OCI-LY3 (cell line): Measurements from ENCODE around the gene EPN2.

Source experiments
- H2AFZ ChIP-seq: fragments of 200-600, 300-600 bp; shearing (Covaris generic); 2 replicates; pipeline ENCODE4 v1.6.0; 2014; ENCODE audit warnings: antibody characterized with exemption, low read depth, low read length
- H3K27ac ChIP-seq: fragments of 200-600, 300-600 bp; sonication (generic); 2 replicates; pipeline ENCODE4 v1.5.1; 2014; ENCODE audit warnings: mild to moderate bottlenecking, low read length, moderate library complexity, mixed read lengths
- H3K27me3 ChIP-seq: fragments of 200-600, 300-600 bp; sonication (generic); 2 replicates; pipeline ENCODE4 v1.6.1; 2014; ENCODE audit warnings: low read depth, low read length, mixed read lengths
- H3K36me3 ChIP-seq: fragments of 200-600, 300-600 bp; sonication (generic); replicated peaks from 2 replicates; pipeline ENCODE3; 2014; ENCODE audit warnings: low read depth, low read length, mixed read lengths
- H3K4me1 ChIP-seq: fragments of 300-600, 200-600 bp; sonication (generic); 2 replicates; pipeline ENCODE4 v1.6.1; 2014; ENCODE audit warnings: low read length, mixed read lengths
- H3K4me2 ChIP-seq: fragments of 200-600, 300-600 bp; sonication (generic); 2 replicates; pipeline ENCODE4 v1.6.1; 2014; ENCODE audit warnings: low read length, mixed read lengths
- H3K4me3 ChIP-seq: fragments of 300-600, 200-600 bp; sonication (generic); 2 replicates; pipeline ENCODE4 v1.5.1; 2014; ENCODE audit warnings: antibody characterized with exemption, mild to moderate bottlenecking, low read length, moderate library complexity
- H3K79me2 ChIP-seq: fragments of 300-600, 200-600 bp; shearing (Covaris generic); 2 replicates; pipeline ENCODE4 v1.6.1; 2014; ENCODE audit warnings: mild to moderate bottlenecking, low read length, mixed read lengths
- H3K9ac ChIP-seq: fragments of 300-600, 200-600 bp; shearing (Covaris generic); 2 replicates; pipeline ENCODE4 v1.6.0; 2014; ENCODE audit warnings: mild to moderate bottlenecking, low read length, moderate library complexity
- H3K9me3 ChIP-seq: fragments of 200-600, 300-600 bp; shearing (Covaris generic); 2 replicates; pipeline ENCODE4 v1.6.1; 2014; ENCODE audit warnings: low read length, mixed read lengths; ENCODE audit not compliant: insufficient read depth
- H4K20me1 ChIP-seq: fragments of 200-600, 300-600 bp; sonication (generic); 2 replicates; pipeline ENCODE4 v1.6.1; 2016; ENCODE audit warnings: low read length, mixed read lengths; ENCODE audit not compliant: insufficient read depth
- EZH2phosphoT487 ChIP-seq: fragments of 200-600 bp; shearing (Covaris generic); IDR thresholded peaks from 2 replicates; pipeline ENCODE4 v1.6.1; 2018; ENCODE audit warnings: antibody characterized with exemption, mixed run types, low read depth
- TF ChIP-seq, protein P1 (sequence below): fragments of 200-600, 300-600 bp; sonication (generic); IDR thresholded peaks from 2 replicates; pipeline ENCODE4 v1.5.1; 2014; ENCODE audit warnings: antibody characterized with exemption, low read length, low read depth

Gene EPN2

DNA sequence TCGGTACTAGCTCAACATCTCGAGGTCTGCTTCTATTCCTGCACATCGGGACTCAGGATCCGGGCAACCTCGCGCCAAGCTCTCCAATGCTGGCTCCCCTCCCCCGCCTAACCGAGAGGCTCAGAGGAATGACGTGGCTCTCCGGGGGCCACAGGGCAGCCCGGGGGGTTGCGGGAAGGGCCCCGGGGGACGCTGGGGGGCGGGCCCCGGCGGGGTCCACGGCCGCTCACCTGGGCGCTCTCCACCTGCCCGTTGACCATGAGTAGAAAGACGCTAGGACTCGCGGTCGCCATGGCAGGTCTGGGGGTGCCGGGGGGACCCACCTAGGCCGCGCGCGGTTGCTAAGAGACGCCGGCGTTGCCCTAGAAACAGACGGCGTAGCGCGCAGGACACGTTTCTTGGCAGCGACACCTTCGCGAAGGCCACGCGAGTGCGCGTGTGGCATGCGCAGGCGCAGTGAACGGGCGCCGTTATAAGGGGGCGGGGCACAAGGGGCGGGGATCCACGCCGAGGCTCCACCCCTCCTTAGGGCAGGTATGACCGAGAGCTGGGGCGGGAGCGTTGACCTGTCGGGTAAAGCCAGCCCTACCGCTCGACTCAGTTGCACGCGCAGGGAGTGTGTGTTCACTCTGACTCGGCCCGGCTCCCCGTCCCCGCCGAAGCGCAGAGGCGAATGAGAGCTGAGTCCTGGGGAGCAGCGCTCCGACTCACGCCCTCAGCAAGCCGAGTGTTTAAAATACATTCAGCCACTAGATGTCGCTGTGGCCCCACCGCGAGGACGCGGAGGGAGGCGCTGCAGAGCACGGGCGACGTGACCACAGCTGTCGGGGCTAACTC lies 125.3 kb downstream of the EPN2 start, which contains the start of gene B9D1:
Gene B9D1 (minus strand): TSS at position 447 of the 837 bp plus-strand sequence. CDS start 154 bp downstream, at position 293.
- Histone ChIP-seq H2AFZ (peak within 1 kb of the TSS; percentile 30; the same call in 1 of the 2 replicates), H3K4me2 (peak within 1 kb of the TSS; percentile 65), H3K79me2 (no peaks in the 10 kb centered on the region), H3K4me3 (peak within 1 kb of the TSS; percentile 87), H3K27me3 (no peaks in the 10 kb centered on the region), H3K9me3 (no peaks in the 10 kb centered on the region), H3K4me1 (no peaks in the 10 kb centered on the region), H4K20me1 (no peaks in the 10 kb centered on the region), H3K9ac (peak within 1 kb of the TSS; percentile 68), H3K27ac (no peak within 1 kb of the TSS), H3K36me3 (no peaks in the 10 kb centered on the region)
- TF ChIP-seq, protein P1, sequence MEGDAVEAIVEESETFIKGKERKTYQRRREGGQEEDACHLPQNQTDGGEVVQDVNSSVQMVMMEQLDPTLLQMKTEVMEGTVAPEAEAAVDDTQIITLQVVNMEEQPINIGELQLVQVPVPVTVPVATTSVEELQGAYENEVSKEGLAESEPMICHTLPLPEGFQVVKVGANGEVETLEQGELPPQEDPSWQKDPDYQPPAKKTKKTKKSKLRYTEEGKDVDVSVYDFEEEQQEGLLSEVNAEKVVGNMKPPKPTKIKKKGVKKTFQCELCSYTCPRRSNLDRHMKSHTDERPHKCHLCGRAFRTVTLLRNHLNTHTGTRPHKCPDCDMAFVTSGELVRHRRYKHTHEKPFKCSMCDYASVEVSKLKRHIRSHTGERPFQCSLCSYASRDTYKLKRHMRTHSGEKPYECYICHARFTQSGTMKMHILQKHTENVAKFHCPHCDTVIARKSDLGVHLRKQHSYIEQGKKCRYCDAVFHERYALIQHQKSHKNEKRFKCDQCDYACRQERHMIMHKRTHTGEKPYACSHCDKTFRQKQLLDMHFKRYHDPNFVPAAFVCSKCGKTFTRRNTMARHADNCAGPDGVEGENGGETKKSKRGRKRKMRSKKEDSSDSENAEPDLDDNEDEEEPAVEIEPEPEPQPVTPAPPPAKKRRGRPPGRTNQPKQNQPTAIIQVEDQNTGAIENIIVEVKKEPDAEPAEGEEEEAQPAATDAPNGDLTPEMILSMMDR: peak; percentile 63
- TF ChIP-seq EZH2phosphoT487: no peak

DNA sequence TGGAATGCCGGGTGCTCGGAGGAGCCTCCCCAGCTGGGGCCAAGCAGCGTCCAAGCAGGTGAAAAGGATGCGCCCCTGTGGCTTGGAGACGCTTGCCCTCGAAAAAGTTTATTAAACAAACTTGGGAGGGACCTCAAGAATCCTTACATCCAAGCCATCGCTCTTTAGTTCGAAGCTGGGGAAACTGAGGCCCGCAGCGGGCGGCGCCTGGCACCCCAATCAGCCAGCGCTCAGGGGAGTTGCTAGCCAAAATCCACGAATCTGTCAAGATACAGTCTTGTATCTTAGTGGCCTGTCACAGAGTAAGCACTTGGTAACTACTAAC lies 125.9 kb downstream of the EPN2 start:
- H4K20me1 ChIP-seq: no peaks in the 10 kb centered on the region
- peak overlapping the region; percentile 60 for H3K4me2 ChIP-seq
- no peak overlapping the region for H3K27ac ChIP-seq
- H2AFZ ChIP-seq: no peak overlapping the region
- H3K79me2 ChIP-seq: no peaks in the 10 kb centered on the region
- H3K27me3 ChIP-seq: no peaks in the 10 kb centered on the region
- H3K9me3 ChIP-seq: no peaks in the 10 kb centered on the region
- TF ChIP-seq, protein P1: no peak
- no peak for TF ChIP-seq EZH2phosphoT487
- H3K4me3 ChIP-seq: peak overlapping the region; percentile 87
- H3K4me1 ChIP-seq: no peaks in the 10 kb centered on the region
- H3K9ac ChIP-seq: no peak overlapping the region
- H3K36me3 ChIP-seq: no peaks in the 10 kb centered on the region

GRCh38 chr17:19363460-19364035 lies 126.4 kb downstream of the EPN2 start:
- Histone ChIP-seq H3K27ac (no peak overlapping the region), H3K9ac (no peak overlapping the region), H3K9me3 (no peaks in the 10 kb centered on the region), H2AFZ (no peak overlapping the region), H4K20me1 (no peaks in the 10 kb centered on the region), H3K27me3 (no peaks in the 10 kb centered on the region), H3K36me3 (no peaks in the 10 kb centered on the region), H3K4me2 (peak overlapping the region; percentile 60), H3K79me2 (no peaks in the 10 kb centered on the region), H3K4me3 (peak overlapping the region; percentile 87; the same call in 1 of the 2 replicates), H3K4me1 (no peaks in the 10 kb centered on the region)
- no peak for TF ChIP-seq EZH2phosphoT487
- TF ChIP-seq, protein P1: no peak

DNA sequence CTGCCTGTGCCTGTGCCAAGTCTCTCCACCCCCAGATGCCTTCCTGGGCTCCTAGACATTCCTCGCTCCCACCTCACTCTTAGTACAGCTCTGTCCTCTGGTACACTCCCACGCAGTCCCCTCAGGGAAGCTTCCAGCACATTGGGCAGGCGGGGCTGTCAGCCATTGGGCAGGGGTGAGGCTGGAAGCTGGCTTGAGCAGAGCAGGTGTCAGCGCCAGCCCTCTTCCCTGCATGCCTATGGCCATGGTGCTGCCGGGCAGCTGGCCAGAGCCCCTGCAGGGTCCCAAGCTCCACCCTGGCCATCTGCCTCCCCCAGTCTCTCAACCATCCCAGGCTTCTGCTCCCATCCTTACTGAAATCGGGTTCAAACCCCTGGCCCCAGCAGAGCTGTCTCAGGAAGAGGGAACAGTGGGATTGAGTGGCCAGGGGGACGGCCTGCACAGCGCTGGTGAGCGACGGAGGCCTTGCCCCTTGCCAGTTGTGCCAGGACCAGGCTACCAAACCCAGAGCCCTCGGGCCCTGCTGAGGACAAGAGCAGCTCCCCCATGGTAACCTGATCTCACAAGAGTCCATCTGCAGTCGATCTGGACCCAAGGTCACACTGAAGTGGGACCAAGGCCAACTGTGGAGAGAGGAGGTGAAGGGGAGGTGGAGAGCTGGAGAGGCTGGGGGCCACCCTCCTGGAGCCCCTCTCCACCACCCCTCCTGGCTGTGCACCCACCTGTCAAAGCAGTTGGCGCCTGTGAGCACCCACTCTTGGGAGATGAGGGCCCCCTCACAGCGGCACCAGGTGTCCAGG lies 127.7 kb downstream of the EPN2 start:
- H3K27ac ChIP-seq: no peak overlapping the region
- H3K4me3 ChIP-seq: no peak overlapping the region
- TF ChIP-seq EZH2phosphoT487: no peak
- TF ChIP-seq, protein P1: no peak
- H3K9ac ChIP-seq: no peak overlapping the region
- no peaks in the 10 kb centered on the region for H4K20me1 ChIP-seq
- no peaks in the 10 kb centered on the region for H3K9me3 ChIP-seq
- H3K27me3 ChIP-seq: no peaks in the 10 kb centered on the region
- no peaks in the 10 kb centered on the region for H3K79me2 ChIP-seq
- no peaks in the 10 kb centered on the region for H3K36me3 ChIP-seq
- no peak overlapping the region for H3K4me2 ChIP-seq
- H3K4me1 ChIP-seq: no peaks in the 10 kb centered on the region
- H2AFZ ChIP-seq: no peak overlapping the region
